GM18505 (cell line): ENCODE data around the gene KRTAP4-16.
"Not testable (repeated sequence)": the region's sequence is repeated elsewhere in the genome, so short reads cannot be mapped to it uniquely, and the experiment has no call there.

ENCODE experiments used
- ATAC-seq: cut with Tn5 transposase; IDR thresholded peaks from one replicate; pipeline ENCODE4 v1.9.1; 2021; ENCODE audit not compliant: unreplicated experiment
- POLR2A ChIP-seq: IDR thresholded peaks from 4 replicates; pipeline ENCODE4 v1.6.1; 2011; ENCODE audit warnings: borderline replicate concordance; ENCODE audit not compliant: insufficient read depth, insufficient read length; ENCODE audit errors: extremely low read depth

The KRTAP4-16 gene

DNA sequence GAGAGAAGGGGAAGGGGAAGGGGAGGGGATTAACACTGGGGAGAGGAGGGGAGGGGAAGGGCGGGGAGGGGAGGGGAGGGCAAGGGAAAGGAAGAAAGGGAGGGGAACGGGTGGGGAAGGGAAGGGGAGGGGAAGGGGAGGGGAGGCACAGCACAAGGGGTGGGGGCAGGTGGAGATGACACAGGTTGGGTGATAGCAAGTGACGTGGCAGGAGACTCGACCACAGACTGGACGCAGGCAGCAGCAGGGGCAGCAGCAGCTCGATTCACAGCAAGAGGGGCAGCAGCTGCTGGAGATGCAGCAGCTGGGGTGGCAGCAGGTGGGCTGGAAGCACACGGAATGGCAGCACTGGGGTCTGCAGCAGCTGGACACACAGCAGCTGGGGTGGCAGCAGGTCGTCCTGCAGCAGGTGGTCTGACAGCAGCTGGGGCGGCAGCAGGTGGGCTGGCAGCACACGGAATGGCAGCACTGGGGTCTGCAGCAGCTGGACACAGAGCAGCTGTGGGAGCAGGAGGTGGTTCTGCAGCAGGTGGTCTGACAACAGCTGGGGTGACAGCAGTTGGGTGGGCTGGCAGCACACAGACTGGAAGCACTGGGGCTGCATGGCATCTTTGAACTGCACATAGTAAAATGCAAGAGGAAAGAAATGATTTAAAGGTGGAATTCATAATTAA lies at the start of gene KRTAP4-16:
Gene KRTAP4-16, minus strand, starts transcription at position 624 of the 674 bp plus-strand sequence. Its CDS starts 0 bp downstream, at position 624.
- ATAC-seq: no peak
- TF ChIP-seq POLR2A: no peak

DNA sequence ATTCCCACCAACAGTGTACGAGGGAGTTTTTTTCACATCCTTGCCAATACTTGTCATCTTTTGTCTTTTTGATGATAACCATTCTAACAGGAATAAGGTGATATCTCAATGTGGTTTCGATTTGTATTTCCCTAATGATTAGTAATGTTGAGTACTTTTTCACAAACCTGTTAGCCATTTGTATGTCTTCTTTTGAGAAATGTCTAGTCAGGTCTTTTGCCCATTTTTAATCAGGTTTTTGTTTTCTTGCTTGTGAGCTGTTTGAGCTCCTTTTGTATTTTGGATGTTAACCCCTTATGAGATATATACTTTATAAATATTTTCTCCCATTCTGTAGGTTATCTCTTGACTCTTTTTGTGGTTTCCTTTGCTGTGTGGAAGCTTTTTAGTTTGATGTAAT lies 49.5 kb upstream of the KRTAP4-16 start:
- ATAC-seq: no peak
- TF ChIP-seq POLR2A: no peak

DNA sequence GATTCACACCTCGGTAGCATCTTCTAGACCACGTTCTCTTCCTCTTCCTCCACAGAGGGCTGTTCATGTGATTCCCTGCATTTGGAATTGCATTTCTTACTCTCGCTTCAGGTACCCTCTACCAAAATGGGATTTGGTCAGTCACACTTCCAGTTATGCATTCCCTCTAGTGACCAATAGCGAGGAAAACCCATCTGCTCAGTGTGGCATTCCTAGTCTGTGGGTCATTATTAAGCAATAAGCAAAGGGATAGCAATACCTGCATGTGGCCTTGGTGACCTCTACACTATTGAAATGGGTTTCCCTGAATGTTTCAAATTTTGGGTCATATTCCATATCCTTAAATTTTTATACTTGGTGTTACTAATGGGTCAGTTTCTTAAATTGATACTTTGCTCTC lies 48.0 kb upstream of the KRTAP4-16 start:
- no peak for ATAC-seq
- no peak for TF ChIP-seq POLR2A

DNA sequence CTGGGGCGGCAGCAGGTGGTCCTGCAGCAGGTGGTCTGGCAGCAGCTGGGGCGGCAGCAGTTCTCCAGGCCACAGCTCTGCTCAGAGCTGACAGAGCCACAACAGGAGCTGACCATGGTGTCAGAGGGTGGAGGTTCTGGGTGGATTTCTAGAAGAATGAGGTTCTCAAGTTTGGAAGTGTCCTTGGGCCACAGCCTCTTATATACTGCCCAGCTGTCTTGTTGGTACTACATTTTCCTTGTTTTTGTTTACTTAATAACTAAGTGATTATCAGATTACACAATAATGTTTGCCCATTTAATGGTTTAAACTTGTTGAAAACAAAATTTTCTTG lies 47.6 kb upstream of the KRTAP4-16 start, which contains the start of gene KRTAP4-5:
Gene KRTAP4-5, minus strand, starts transcription at position 174 of the 334 bp plus-strand sequence. Its CDS starts 58 bp downstream, at position 116.
- no peak for TF ChIP-seq POLR2A

DNA sequence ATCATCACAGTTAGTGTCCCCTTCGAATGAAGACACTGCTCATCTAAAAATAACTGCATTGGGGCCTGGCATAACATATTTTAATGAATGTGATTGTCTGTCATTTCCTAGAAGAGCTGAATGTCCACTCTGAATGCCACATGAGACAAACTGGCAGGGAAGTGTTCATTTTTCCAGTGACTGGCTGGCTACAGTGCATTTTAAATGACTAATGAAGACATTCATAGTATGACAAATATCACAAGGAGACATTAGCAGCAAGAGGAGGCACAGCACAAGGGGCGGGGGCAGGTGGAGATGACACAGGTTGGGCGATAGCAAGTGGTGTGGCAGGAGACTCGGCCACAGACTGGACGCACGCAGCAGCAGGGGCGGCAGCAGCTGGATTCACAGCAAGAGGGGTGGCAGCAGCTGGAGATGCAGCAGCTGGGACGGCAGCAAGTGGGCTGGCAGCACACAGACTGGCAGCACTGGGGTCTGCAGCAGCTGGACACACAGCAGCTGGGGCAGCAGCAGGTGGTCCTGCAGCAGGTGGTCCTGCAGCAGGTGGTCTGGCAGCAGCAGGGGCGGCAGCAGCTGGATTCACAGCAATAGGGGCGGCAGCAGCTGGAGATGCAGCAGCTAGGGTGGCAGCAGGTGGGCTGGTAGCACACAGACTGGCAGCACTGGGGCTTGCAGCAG lies 47.1 kb upstream of the KRTAP4-16 start:
- ATAC-seq: not testable (repeated sequence)

More for the DNA sequence above, 47.6 kb upstream of the KRTAP4-16 start, which contains the start of gene KRTAP4-5:
- ATAC-seq: no peak

DNA sequence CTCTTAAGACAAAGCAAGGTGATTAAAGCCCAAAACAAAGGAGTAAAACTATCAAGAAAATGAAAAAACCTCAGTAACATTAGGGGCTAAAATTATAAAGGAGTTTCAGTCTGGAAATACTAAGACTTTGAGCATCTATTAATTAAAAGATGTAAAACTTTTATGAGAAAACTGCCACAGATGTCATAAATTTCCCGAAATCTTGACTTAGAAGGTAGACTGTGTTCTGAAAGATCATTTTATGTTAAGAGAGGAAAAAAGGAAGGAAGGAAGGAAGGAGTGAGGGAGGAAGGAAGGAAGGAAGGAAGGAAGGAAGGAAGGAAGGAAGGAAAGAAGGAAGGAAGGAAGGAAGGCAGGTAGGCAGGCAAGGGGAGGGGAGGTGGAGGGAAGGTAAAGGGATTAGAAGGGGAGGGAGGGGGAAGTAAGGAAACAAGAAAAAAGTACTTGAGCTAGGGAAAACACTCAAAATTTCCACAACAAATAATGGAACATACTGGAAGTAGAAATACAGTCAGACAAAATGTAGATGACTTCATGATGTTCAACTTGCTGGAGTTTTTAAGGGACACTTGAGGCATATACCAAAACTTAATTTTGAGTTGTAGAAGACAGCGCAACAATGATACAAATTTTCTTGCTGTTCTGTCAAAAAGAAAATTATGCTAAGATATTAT lies 45.7 kb upstream of the KRTAP4-16 start:
- no peak for ATAC-seq
- TF ChIP-seq POLR2A: no peak

DNA sequence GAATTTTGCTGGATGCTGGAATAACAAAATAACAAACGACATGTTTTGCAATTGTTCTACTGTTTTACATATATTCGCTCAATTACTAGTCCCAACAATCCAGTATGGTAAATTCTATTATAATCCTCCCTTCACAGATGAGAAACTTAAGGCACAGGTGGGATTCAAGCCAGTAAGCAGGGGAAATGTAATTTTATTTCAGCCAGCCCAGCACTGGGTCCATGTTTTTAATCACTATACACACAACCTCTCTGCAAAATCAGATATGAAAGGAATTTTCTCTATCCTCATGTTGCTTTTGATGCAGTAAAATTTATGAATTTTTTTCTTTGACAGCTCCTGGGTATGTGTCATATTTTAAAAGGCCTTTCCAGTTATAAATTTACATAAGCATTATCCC lies 43.3 kb upstream of the KRTAP4-16 start:
- no peak for ATAC-seq
- TF ChIP-seq POLR2A: no peak

DNA sequence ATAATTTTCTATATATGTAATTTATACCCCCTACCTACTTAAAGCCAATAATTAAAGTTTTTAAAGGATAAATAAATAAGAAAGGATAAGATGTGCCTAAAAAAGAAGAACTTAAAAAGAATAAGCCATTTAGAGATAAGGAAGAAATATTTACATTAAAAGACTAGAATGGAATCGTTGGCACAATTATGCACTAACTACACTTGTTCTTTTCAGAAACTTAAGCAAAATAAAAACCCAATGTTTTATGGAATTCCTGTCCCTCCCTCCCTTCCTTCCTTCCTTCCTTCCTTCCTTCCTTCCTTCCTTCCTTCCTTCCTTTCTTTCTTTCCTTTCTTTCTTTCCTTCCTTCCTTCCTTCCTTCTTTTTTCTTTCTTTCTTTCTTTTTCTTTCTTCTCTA lies 42.8 kb upstream of the KRTAP4-16 start:
- no peak for ATAC-seq
- TF ChIP-seq POLR2A: no peak

DNA sequence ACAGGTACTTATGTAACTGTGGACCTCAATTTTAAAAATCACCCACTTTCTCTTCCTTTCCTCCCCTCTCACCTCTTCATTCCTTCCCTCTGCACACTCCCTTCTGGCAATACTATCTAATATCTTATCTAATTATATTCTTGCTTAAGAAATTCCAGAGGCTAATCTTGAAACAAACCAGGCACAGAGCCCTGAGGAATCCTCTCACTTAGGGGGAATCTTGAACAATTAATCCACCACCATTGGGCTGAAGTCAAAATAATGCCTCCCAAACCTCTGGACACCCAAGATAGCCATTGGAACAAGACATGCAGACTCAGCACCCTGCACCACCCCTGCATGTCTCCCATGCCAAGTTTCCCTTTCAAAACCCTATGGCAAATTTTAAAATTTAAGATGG lies 39.4 kb upstream of the KRTAP4-16 start:
- TF ChIP-seq POLR2A: no peak
- ATAC-seq: no peak

DNA sequence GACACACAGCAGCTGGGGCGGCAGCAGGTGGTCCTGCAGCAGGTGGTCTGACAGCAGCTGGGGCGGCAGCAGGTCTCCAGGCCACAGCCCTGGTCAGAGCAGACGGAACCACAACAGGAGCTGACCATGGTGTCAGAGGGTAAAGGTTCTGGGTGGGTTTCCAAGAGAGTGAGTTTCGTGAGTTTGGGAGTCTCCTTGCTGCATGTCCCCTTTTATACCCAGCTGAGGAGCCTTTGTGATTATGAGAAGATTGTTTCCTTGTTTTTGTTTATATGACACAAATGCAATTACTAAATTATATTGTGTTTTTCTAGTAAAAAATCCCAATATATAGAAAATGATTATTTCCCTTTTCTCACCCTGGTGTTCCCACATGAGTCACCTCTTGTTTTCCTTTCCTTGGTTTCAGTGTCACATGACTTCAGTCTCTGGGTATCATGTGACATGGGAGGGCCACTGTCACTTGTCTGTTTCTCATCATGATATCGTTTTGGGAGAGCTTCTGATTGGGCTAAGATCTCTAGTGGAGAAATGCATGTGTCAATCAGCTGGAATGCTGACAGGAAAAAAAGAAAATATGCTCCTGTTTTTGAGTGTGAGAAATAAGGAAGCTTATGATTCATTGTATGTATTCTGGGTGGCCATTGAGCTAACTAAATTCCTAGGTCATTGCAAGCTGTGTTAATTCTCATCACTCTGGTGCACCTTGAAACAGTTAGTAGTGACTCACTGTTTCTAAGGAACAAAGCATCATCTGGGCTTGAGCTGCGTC lies 38.5 kb upstream of the KRTAP4-16 start, which contains the start of gene KRTAP4-6:
Gene KRTAP4-6, minus strand, starts transcription at position 185 of the 772 bp plus-strand sequence. Its CDS starts 57 bp downstream, at position 128.
- no peak for TF ChIP-seq POLR2A

DNA sequence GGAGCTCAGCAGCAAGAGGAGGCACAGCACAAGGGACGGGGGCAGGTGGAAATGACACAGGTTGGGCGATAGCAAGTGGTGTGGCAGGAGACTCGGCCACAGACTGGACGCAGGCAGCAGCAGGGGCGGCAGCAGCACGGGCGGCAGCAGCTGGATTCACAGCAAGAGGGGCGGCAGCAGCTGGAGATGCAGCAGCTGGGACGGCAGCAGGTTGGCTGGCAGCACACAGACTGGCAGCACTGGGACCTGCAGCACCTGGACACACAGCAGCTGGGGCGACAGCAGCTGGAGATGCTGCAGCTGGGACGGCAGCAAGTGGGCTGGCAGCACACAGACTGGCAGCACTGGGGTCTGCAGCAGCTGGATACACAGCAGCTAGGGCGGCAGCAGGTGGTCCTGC lies 37.9 kb upstream of the KRTAP4-16 start:
- ATAC-seq: not testable (repeated sequence)

More for the DNA sequence above, 38.5 kb upstream of the KRTAP4-16 start, which contains the start of gene KRTAP4-6:
- no peak for ATAC-seq

DNA sequence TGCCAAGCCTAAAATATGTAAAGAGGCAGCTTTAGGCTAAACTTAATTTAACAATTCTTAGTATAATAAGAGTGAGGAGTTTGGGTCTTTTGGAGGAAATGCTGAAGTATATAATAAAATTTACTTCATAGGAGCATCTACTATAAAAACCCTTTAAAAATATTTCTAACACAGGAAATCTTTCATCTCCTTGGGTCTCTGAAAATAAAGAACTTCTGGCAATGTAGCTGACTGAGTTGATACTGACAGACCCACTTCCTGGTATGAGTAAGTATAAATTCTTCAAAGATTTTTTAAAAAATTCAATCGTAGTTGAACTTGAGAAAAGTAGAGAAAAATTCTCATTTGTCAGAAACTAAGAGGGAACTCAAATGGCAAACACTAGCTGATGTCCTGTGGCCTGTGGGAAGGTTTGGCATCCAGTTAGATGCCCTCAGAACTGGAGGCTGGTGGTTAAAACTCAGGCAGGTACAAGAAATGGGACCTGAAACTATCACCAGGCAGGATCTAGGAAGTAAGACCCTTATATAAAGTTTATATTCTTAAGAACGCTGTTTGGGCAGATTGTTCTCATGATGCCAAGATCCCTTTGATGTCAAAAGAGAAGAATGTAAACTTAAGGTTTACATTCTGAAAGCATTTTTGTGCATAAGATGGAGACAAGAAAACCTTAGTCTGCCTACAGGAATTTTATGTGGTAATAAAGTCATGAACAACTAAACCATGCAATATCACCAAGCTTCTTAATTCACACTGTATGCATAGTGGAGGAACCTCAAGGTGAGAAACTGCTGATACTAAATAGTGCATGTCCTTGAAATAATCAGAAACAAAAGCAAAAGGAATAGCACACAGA lies 32.1 kb upstream of the KRTAP4-16 start:
- no peak for ATAC-seq
- no peak for TF ChIP-seq POLR2A
